NCI-H146 treated with DMSO at 0.1 percent for 48 hours (cell line): ENCODE measurements around the gene GLT6D1.

Source experiments
- DNase-seq: peaks from one replicate; lab custom pipeline; 2025; ENCODE audit not compliant: unreplicated experiment; lab: John Stamatoyannopoulos, UW

The GLT6D1 gene

DNA sequence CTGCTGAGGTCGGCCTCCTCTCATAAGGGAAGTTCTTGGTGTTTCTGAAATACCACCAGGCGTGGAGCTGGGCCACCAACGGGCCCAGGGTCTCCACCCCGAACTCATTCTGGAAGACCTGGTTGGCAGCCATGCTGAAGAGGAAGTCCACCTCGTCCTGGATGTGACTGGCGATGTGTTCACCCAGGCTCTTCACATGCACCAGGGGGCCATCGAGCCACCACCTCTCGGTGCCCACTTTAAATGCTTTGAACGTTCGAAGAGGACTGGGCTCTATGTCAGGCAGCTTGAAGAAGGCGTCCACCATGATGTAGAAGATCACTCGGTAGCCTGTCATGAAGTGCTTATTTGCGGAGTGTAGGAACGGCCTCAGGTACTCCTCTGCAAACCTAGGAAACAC is 15.1 kb downstream of the GLT6D1 start:
- DNase-seq = no peak

DNA sequence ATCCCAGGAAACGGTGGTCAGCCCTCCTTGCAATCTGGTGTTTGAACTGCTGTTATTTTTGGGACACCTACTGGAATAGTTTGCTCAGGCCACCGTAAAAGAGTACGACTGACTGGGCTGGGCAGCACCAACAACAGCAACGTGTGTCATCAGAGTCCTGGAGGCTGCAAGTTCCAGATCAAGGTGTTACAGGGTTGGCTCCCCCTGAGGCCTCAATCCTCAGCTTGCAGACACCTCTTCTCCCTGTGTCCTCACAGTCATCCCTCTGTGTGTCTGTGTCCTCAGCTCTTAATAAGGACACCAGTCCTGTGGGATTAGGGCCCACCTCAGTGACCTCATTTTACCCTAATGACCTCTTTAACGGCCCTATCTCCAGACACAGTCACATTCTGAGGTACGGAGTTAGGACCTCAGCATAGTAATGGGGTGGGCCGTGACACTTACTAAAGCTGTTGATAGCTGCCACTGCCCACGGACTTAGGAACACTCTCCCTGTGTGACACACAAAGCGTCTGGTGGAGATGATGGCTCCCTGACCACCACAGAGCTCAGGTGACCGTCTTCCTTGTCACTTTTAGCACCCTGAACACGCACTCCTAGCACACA is 16.8 kb downstream of the GLT6D1 start:
- no peak for DNase-seq

DNA sequence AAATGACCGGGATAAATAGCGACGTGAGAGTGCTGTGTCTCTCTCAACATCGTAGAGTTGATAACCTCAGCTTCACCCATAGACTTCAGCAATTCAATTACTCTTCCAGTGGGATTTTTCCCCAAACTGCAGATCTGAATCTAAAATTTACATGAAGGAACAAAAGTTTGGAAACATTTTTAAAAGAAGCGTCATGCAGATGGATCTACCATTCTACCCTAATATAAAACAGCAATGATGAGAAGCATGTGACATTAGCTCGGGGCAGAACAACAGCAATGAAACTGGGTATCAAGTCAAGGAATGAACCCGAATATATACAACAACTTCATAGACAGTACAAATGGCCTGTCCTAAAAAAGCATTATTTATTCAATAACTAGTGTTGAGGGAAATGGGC is 18.8 kb downstream of the GLT6D1 start:
- no peak for DNase-seq

DNA sequence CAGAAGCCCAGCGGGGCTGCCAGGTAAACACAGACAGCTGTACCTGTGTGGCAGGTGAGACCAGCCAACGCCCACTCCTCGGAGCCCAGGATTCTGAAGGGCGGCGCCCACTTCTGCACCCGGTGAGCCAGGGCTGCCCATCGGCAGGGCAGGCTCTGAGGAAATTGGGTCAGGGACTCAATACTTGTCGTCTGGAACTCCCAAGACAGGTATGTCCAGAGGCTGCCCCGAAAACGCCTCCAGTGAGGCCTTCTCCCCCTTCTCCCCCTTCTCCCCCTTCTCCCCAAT is 19.8 kb downstream of the GLT6D1 start:
- no peak for DNase-seq

DNA sequence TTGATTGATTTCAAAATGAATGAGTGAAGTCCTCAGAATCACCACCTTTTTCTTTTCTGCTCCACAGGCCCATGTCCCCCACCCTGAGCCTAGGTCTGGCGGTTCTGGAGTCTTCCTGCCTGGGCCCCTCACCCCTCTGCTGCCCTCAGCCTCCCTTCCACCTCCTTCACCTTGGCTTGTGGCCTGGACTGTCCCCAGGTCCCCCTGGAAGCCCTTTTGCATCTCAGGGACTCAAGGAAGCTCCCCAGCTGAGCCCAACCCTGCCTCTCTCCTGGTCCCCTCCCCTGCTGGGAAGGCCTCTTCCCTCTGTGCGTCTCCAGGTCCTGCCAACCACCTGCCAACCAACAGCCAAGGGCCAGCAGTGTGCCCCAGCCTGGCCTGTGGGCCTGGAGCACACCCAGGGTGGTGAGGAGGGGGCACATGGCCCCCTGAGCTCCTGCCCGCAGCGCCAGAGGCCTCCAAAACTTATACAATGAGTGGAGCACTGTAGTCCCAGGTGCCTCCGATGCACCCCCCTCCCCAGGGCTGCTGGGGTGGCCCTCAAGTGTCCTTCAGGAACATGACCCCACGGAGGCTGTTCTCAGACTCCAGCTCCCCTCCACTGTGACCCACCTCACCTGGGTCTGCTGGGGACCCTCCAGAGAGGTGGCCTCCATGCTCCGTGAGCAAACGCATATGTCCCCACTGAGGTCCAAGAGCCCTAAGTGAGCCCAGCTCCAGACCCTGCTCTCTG is 20.3 kb downstream of the GLT6D1 start:
- DNase-seq = no peak

DNA sequence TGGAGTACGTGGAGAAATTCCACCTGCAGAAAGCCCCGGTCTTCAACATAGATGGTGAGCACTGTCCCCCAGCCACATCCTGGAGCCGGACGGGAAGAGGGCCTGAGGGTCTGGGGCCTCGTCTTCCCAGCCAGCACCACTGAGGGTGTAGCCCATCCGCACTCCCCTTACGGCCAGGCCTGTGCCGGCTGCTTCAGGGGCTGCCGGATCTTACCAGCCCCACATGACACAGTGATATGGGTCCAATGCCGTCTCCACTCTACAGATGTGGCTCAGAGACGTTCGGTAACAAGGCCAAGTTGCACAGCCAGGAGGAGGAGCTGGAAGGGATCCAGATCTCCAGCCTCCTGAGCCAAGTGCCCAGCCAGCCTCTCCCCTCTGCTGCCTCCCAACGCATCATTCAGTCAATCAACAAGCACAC is 21.3 kb downstream of the GLT6D1 start:
- DNase-seq = no peak

DNA sequence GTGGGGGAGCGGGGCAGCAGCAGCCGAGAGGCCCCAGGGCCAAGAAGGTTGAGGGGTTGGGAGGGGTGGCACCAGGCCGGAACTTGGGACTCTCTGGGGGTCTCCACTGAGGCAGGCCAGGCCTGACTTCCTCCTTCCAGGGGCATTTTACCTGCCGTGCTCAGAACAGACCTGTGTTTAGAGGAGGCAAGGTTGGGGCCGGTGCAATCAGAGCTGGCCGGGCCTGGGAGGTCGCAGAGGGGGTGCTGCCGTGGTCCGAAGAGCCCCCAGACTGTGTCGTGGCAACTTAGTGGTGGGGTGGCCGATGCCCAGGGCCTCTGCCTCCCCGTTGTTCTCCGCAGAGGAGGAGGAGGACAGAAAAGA is 21.8 kb downstream of the GLT6D1 start:
- no peak for DNase-seq

DNA sequence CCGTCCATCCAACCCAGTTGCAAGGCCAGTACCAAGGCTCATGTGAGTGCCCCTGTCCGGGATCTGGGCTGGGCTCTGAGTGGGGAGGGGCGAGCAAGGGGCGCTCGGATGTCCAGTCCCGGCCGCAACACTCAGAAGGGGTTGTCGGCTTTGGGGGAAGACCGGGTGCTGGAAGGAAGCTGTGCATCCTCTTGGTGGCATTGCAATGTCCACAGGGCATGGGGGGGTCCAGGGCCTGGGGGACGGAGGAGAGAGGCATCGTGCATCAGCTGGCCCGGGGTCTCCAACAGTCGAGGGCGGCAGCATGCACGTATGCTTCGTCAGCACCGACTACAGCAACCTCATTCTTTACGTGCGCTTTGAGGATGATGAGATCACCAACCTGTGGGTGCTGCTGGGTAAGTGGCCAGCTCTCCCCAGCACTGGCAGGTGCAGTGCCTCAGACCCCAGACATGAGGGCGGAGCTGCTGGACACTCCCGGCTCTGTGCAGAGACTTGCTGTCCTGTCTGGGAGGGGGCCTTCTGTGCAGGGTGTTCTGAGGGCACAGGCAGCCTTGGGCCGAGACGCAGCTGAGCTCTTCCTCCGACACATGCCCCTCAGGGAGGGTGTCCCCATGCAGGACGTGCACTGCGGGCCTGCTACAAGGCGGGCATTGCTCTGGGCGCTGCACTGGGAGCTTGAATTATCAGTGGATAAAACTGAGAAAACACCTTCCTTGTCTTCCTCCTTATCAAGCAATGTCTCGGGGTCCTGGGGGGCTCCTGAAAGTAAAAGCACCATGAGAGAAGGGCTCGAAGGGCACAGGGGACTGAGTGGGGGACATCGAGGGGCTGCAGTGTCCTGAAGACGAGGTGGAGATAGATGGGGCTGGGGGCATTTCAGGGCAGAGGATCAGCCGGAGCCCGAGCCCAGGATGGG is 22.5 kb downstream of the GLT6D1 start:
- DNase-seq = no peak

DNA sequence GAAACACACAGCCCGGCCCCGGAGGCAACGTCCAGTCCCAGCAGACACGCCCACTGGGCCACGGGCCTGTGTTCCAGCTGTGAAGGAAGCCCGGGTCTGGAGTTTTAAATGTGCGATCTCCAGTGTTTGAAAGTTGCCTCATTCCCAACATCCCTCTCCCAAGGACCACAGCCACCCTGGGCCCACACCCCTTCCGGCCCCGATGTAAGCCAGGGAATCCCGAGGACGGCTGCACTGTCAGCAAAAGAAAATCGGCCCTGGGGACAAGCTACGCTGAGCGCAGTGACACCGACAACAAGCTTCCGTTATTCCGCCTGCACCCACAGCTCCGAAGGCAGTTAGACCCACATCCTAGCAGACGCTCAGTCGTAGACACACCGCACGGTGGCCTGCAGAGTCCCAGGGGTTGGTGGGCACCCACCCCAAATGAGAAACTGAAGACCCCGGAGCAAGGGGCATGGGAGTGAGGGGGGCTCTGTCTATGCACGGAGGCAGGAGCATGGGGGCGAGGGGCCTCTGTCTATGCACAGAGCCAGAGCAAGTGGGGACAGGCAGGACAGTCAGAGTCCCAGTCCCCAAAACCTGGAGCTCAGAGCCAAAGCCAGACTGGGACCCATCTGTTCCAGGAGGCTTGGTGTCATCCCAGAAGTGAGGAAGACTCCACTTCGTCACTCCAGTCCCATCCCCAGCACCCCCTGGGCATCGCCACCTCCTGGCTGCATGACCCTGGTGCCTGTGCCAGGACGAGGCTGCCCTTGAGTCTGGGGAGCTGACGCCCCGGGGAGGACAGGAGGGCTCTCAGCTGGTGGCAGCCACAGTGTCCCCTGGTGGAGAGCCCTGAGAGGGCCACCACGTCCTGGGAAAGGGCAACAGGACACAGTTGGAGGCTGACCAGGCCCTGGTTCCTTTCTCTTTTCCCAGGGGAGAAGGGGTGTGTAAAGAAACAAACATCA is 23.4 kb downstream of the GLT6D1 start:
- no peak for DNase-seq

DNA sequence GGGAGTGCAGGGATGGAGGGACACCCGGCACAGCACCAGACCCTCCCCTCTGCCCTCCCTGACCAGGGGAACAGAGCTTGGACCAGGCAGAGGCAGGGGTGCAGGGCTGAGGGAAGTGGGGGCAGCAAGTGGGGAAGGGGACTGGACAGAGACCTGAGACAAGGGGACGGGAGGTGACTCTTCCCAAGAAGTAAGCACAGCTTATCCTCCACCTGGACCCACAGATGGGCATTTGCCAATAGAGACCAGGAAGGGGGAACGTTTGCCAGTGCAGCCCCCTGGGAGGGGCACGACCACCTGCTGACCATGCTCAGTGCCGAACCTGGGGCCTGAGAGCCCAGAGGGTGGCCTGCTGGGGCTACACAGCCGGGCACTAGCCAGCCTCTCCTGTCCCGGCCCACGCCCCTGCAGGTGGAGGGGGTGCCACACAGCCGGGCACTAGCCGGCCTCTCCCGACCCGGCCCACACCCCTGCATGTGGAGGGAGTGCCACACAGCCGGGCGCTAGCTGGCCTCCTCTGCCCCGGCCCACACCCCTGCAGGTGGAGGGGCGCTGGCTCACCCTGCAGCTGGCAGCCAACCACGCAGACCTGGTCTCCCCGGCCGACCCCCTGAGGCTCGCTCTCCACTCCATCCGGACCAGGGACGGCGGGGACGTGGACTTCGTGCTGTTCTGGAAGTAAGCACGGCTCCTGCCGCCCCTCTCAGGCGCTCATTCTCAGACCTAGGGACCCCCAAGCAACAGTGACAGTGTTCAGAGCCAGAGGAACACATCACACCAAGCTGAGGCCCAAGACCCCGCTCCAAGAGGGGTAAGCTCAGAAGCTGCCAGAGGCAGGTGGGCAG is 24.3 kb downstream of the GLT6D1 start:
- no peak for DNase-seq

DNA sequence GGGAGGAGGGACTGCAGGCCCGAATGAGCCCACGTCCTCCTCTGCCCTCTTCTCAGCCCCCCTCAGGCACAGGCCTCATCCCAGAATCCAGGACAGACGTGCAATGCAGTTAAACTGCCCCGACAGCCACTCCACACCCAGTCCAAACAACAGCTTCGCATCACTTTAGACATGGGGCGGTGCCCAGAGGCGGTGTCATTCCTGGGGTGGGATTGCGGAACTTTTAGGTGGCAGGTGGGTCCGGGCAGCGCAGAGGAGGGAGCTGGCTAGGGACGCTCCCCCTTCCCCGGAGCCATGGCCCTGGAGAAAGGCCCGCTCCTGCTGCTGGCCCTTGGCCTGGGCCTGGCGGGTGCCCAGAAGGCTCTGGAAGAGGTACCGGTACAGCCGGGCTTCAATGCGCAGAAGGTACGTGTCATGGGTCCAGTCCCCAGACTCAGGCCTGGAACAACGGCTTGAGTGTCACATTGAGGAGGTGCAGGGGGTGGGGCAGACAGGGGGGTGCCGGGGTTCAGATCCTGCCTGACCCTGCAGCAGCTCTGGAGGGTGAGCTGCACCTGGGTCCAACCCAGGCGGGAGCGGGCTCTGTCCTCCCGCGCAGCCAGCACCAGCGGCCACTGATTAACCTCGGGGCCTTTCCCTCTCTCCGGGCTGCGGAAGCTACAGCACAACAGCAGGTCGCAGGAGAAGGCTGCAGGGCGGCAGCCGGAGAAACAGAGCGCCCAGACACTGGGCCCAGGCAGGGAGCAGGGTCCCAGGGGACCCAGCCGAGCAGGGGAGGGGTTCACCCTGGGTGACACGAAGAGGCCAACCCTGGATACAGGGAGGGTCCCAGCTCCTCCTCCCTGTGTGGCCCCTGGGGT is 25.2 kb downstream of the GLT6D1 start:
- DNase-seq = no peak

DNA sequence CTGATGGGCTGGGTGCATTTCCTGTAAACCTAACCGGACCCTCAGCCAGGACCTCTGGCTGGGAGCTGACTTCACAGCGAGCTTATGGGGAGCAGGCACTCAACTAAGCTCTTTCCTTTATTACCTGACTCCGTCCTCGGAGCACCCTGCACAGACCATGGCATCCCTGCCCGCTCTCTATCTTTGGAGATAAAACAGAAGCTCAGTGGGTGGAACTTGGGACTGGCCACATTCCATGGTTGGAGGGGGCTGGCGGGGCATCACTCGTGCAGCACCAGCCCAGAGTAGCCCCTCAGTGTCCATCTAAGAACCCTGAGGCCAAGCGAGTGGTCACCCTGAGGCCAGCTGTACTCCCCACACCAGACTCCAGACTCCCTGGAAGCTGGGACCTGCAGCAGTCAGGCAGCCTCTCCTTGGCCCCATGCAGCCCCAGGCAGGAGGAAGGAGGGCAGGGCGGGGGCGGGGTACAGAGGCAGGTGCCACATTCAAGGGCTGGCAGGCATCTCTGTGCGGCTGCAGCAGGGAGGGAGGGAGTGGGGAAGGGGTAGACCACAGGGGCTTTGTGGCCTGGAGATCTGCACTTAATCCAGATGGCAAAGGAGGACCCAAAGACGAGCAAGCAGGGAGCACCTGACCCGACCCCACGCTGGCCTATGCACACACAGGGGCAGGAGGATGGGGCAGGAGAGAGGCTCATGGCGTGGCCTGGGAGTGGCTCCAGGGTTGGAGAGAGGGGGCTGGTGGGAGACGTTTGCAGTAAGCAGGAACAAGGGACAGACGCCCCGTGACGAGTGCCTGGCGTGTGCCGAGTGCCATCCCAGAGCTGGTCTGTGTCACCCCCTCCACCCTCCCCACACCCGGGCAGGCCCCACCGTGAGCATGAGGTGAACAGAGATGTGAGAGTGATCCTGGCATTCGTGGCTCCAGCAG is 26.1 kb downstream of the GLT6D1 start:
- no peak for DNase-seq

DNA sequence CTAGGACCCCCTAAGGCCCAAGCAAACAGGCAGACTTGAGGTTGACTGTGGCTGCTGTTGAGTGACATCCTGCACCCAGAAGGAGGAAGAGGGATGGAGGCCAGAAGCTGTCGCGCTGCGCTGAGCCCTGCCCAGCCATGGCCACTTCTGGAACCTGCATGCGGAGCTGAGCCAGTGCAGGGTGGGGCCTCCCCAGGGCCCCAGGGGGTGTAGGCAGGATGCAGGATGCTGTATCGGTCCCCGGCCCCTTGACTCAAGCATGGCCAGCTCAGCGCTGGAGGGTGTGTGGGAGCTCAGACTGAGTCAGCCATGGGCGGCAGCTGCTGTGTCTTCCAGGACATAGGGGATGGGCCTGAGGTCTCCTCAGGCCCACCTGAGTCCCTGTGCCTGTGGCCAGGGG is 26.9 kb downstream of the GLT6D1 start:
- DNase-seq = no peak

DNA sequence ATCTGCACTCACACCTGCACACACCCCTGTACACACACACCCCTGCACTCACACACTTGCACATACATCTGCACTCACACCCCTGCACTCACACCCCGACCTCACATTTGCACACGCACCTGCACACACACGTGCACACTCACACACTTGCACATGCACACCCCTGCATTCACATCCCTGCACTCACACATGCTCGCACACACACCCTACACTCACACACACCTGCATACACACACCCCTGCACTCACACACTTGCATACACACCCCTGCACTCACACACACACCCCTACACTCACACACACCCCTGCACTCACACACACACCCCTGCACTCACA is 27.5 kb downstream of the GLT6D1 start:
- no peak for DNase-seq

DNA sequence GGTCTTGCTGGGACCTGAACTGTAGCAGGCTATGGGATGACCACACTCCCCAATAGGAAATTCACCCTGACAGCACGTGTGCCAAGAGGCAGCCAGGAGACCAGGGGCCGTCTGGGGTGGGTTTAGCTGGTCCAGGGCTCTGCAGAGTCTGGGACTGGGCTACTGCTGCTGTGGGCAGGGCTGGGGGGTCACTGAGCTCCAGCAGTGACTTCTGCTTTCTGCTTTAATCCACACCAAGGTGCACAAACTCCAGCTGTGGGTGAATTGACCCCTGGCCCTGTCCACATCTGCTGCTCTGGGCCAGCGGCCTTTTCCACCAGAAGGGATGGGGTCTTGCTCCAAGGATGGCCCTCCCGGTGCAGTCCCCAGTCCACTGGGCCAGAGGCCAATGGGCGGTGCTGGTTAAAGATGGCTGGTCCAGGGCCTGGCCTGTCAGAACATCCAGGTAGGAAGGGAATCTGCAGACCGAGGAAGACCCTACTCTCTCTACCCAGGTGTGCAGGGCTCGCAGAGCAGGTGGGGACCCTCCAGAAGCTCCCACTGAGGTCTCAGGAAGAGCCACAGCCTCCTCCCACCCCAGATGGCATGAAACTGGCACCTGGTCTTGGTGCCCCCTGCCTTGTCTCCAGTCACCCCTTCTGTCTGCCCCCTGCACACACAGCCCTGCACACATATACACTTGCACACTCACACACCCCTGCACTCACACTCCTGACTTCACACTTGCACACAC is 28.0 kb downstream of the GLT6D1 start:
- no peak for DNase-seq

DNA sequence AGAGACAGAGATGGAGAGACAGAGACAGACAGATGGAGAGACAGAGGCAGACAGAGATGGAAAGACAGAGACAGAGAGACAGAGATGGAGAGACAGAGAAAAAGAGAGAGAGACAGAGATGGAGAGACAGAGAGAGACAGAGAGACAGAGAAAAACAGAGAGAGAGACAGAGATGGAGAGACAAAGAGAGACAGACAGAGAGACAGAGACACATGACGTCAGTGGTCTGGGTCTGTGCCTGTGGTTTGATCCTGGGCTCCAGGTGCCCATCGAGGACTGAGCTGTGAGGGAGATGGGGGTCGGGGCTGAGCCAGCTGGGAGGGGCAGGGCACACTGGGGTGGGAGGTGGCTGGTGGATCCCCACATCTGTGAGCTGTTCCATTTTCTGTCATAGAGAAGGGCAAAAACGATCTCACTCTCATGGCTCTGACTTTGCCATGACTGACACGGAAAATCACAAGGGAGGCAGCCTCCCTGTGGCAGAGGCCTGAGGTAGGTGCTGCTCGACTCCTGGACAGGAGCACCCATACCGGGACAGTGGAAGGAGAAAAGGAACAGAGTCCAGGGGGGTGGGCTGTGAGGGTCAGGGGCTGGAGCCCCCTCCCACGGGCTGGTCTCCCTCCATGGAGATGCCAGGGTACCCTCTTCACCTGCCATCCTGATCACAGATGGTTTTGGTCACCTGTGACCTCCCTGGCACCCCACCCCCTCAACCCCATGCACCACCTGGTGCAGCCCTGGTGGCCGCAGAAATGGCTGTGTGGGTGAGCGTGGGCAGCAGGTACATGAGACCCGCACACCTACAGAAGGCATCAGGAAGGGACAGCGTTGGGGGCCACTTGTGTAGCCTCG is 28.8 kb downstream of the GLT6D1 start:
- DNase-seq = no peak
